ENCODE data around the gene HS3ST6. TPM values are rescaled to one million over a fixed set of nuclear protein-coding genes. Genes with fewer than 3 reads are reported as not detected.

Gene HS3ST6
- total RNA-seq, 1 experiment from 2014 or later = 1.0 TPM

GRCh38 chr16:1895949-1896675, 22.1 kb downstream of the HS3ST6 start:
- Mint-ChIP-seq H3K4me3 (no peak overlapping the region), H3K36me3 (no peaks in the 10 kb centered on the region), H3K9me3 (no peaks in the 10 kb centered on the region), H3K27me3 (ENCODE audit: low read depth) (peaks cover 3% of the 10 kb centered on the region; the same call in 1 of the 2 replicates), H3K4me1 (0 out of 2 replicates have a peak, but pooled peaks cover 5% of the 10 kb centered on the region), H3K27ac (no peak overlapping the region)
- POLR2A ChIA-PET = interaction anchor here (0.6 kb wide), 1 partner anchor 98 kb away, joined by 3 read pairs; no protein-coding TSS in a partner anchor
- DNase-seq (ENCODE audit: low spot score) = no peak
- CTCF ChIA-PET = no interaction called here
- TF ChIP-seq TEAD4 (CRISPR knock-in tag; IDR thresholded peaks at IDR 0.05) (no peak), HMGXB4 (CRISPR knock-in tag; IDR thresholded peaks at IDR 0.05) (no peak), ZNF396 (CRISPR knock-in tag; IDR thresholded peaks at IDR 0.05; ENCODE audit: borderline replicate concordance) (no peak), ESRRA (CRISPR knock-in tag; IDR thresholded peaks at IDR 0.05; ENCODE audit: borderline replicate concordance) (no peak), ZNF425 (CRISPR knock-in tag; conservative IDR thresholded peaks at IDR 0.05) (no peak), ELF4 (CRISPR knock-in tag; IDR thresholded peaks at IDR 0.05; ENCODE audit: low read depth) (no peak), IRF1 (CRISPR knock-in tag; IDR thresholded peaks at IDR 0.05) (no peak), KAT7 (CRISPR knock-in tag; IDR thresholded peaks at IDR 0.05; ENCODE audit: borderline replicate concordance) (no peak), MAX (CRISPR knock-in tag; IDR thresholded peaks at IDR 0.05) (no peak), TP53 (CRISPR knock-in tag; IDR thresholded peaks at IDR 0.05) (no peak), FOXJ3 (CRISPR knock-in tag; IDR thresholded peaks at IDR 0.05; ENCODE audit: borderline replicate concordance) (no peak)
- ATAC-seq = no peak

GRCh38 chr16:1895068-1895467, 23.1 kb downstream of the HS3ST6 start:
- Mint-ChIP-seq H3K27me3 (ENCODE audit: low read depth) (peaks cover 10% of the 10 kb centered on the region), H3K36me3 (no peaks in the 10 kb centered on the region), H3K4me3 (no peak overlapping the region), H3K4me1 (0 out of 2 replicates have a peak, but pooled peaks cover 5% of the 10 kb centered on the region), H3K27ac (no peak overlapping the region), H3K9me3 (no peaks in the 10 kb centered on the region)
- DNase-seq (ENCODE audit: low spot score) = no peak
- TF ChIP-seq ZNF138 (CRISPR knock-in tag; conservative IDR thresholded peaks at IDR 0.05) (no peak), ATF2 (CRISPR knock-in tag; IDR thresholded peaks at IDR 0.05; ENCODE audit: borderline replicate concordance, low read depth) (no peak), HMGXB4 (CRISPR knock-in tag; IDR thresholded peaks at IDR 0.05) (no peak), FOXK1 (CRISPR knock-in tag; IDR thresholded peaks at IDR 0.05) (no peak), MYBL2 (CRISPR knock-in tag; IDR thresholded peaks at IDR 0.05) (no peak), USF1 (CRISPR knock-in tag; IDR thresholded peaks at IDR 0.05) (no peak)
- no peak for ATAC-seq
- CTCF ChIA-PET = interaction anchor here (0.8 to 0.9 kb wide), 2 partner anchors 29 to 82 kb away, joined by 3 to 4 read pairs; no protein-coding TSS in a partner anchor
- POLR2A ChIA-PET = interaction anchor here (0.7 kb wide), 1 partner anchor 26 kb away, joined by 5 read pairs; no protein-coding TSS in a partner anchor

Data from WTC11 (cell line).